H9 (cell line): ENCODE measurements around the gene MAGEB17. TPM values are rescaled to one million over a fixed set of nuclear protein-coding genes. Genes with fewer than 3 reads are reported as not detected.

Source experiments
- DNase-seq: peaks from one replicate; pipeline ENCODE4 v3.0.0-alpha.2; 2017
- H2AFZ ChIP-seq: one replicate; pipeline ENCODE4 v1.6.1; 2013; ENCODE audit warnings: mild to moderate bottlenecking, low read length, control low read depth, moderate library complexity
- H2AK5ac ChIP-seq: 2 replicates; pipeline ENCODE4 v1.6.1; 2013; ENCODE audit warnings: low read length, control low read depth, mixed read lengths; ENCODE audit not compliant: insufficient read length
- H2BK120ac ChIP-seq: one replicate; pipeline ENCODE4 v1.6.1; 2013; ENCODE audit warnings: low read depth, mild to moderate bottlenecking, low read length, control low read depth, inconsistent platforms; ENCODE audit not compliant: poor library complexity, severe bottlenecking
- H2BK12ac ChIP-seq: 2 replicates; pipeline ENCODE4 v1.6.1; 2013; ENCODE audit warnings: low read length, control low read depth, mixed read lengths, low read depth; ENCODE audit not compliant: insufficient read length
- H2BK15ac ChIP-seq: 2 replicates; pipeline ENCODE4 v1.6.1; 2013; ENCODE audit warnings: low read depth, low read length, control low read depth
- H2BK20ac ChIP-seq: one replicate; pipeline ENCODE4 v1.6.1; 2013; ENCODE audit warnings: low read depth, mild to moderate bottlenecking, low read length, control low read depth, inconsistent platforms; ENCODE audit not compliant: poor library complexity, severe bottlenecking
- H2BK5ac ChIP-seq: 2 replicates; pipeline ENCODE4 v1.6.1; 2013; ENCODE audit warnings: low read length, control low read depth, mixed read lengths; ENCODE audit not compliant: insufficient read length
- H3K14ac ChIP-seq: 2 replicates; pipeline ENCODE4 v1.6.1; 2013; ENCODE audit warnings: low read length, control low read depth; ENCODE audit not compliant: insufficient read depth
- H3K18ac ChIP-seq: 2 replicates; pipeline ENCODE4 v1.6.1; 2013; ENCODE audit warnings: low read depth, mild to moderate bottlenecking, mixed read lengths, low read length, control low read depth; ENCODE audit not compliant: insufficient read length
- H3K23ac ChIP-seq: 2 replicates; pipeline ENCODE4 v1.6.1; 2013; ENCODE audit warnings: low read length, control low read depth, mixed read lengths, low read depth; ENCODE audit not compliant: insufficient read length
- H3K23me2 ChIP-seq: 2 replicates; pipeline ENCODE4 v1.6.1; 2013; ENCODE audit warnings: low read depth, mild to moderate bottlenecking, mixed read lengths, low read length, control low read depth; ENCODE audit not compliant: insufficient read length, poor library complexity, severe bottlenecking
- H3K27ac ChIP-seq: 2 replicates; pipeline ENCODE4 v1.5.1; 2013; ENCODE audit warnings: low read length, control low read depth, mixed read lengths, low read depth; ENCODE audit not compliant: insufficient read length
- H3K27me3 ChIP-seq: 2 replicates; pipeline ENCODE4 v1.6.1; 2013; ENCODE audit warnings: low read length, control low read depth, inconsistent platforms; ENCODE audit not compliant: insufficient read depth
- H3K4ac ChIP-seq: 2 replicates; pipeline ENCODE4 v1.6.1; 2013; ENCODE audit warnings: low read depth, mild to moderate bottlenecking, control low read depth, inconsistent platforms, low read length, moderate library complexity
- H3K4me1 ChIP-seq: 2 replicates; pipeline ENCODE4 v1.6.1; 2013; ENCODE audit warnings: low read length, control low read depth, inconsistent platforms; ENCODE audit not compliant: insufficient read depth
- H3K4me2 ChIP-seq: 2 replicates; pipeline ENCODE4 v1.6.1; 2013; ENCODE audit warnings: low read length, control low read depth, mixed read lengths; ENCODE audit not compliant: insufficient read length, insufficient read depth
- H3K56ac ChIP-seq: 2 replicates; pipeline ENCODE4 v1.6.1; 2013; ENCODE audit warnings: low read depth, mild to moderate bottlenecking, mixed read lengths, low read length, control low read depth; ENCODE audit not compliant: insufficient read length
- H3K79me1 ChIP-seq: 2 replicates; pipeline ENCODE4 v1.6.1; 2013; ENCODE audit warnings: low read depth, mild to moderate bottlenecking, moderate library complexity, low read length, control low read depth, inconsistent platforms; ENCODE audit not compliant: insufficient read depth, poor library complexity, severe bottlenecking
- H3K79me2 ChIP-seq: 2 replicates; pipeline ENCODE4 v1.6.1; 2013; ENCODE audit warnings: low read length, control low read depth, inconsistent platforms; ENCODE audit not compliant: insufficient read depth
- H3K9ac ChIP-seq: 2 replicates; pipeline ENCODE4 v1.6.1; 2013; ENCODE audit warnings: low read length, control low read depth, mixed read lengths; ENCODE audit not compliant: insufficient read length; ENCODE audit errors: extremely low read depth
- H3K9me3 ChIP-seq: one replicate; pipeline ENCODE4 v1.6.1; 2013; ENCODE audit warnings: low read depth, low read length, inconsistent platforms; ENCODE audit not compliant: control insufficient read depth
- H3T11ph ChIP-seq: one replicate; pipeline ENCODE4 v1.6.1; 2013; ENCODE audit warnings: mild to moderate bottlenecking, low read length, control low read depth, inconsistent platforms
- H4K20me1 ChIP-seq: one replicate; pipeline ENCODE4 v1.6.1; 2013; ENCODE audit not compliant: control insufficient read depth, insufficient read length, insufficient read depth
- H4K5ac ChIP-seq: 2 replicates; pipeline ENCODE4 v1.6.1; 2013; ENCODE audit warnings: low read depth, mild to moderate bottlenecking, mixed read lengths, low read length, control low read depth; ENCODE audit not compliant: insufficient read length
- H4K8ac ChIP-seq: replicated peaks from 2 replicates; pipeline ENCODE4 v1.6.1; 2013; ENCODE audit warnings: low read length, control low read depth, mixed read lengths, low read depth; ENCODE audit not compliant: insufficient read length
- H4K91ac ChIP-seq: 2 replicates; pipeline ENCODE4 v1.6.1; 2013; ENCODE audit warnings: low read depth, mild to moderate bottlenecking, moderate library complexity, mixed read lengths, low read length, control low read depth; ENCODE audit not compliant: insufficient read length
- H3K27ac Mint-ChIP-seq, 3 experiments: 2 replicates in 2 of 3; 3 replicates in 1 of 3; pipeline ENCODE4 v1.8.0; 2020 to 2021; ENCODE audit warnings: mixed read lengths in 3 of 3, mild to moderate bottlenecking in 1 of 3, moderate library complexity in 1 of 3
- H3K27me3 Mint-ChIP-seq: 2 replicates; pipeline ENCODE4 v1.8.0; 2021; ENCODE audit warnings: low read depth, mild to moderate bottlenecking, moderate library complexity, mixed read lengths
- H3K36me3 Mint-ChIP-seq, 3 experiments: 2 replicates in 2 of 3; 3 replicates in 1 of 3; pipeline ENCODE4 v1.8.0; 2020 to 2021; ENCODE audit warnings: low read depth in 3 of 3, mixed read lengths in 3 of 3; ENCODE audit not compliant: insufficient read depth in 1 of 3
- H3K4me1 Mint-ChIP-seq, 2 experiments: 2 replicates each; pipeline ENCODE4 v1.8.0; 2020; ENCODE audit warnings: mixed read lengths in 2 of 2
- H3K4me3 Mint-ChIP-seq, 2 experiments: 2 replicates in 1 of 2; 3 replicates in 1 of 2; pipeline ENCODE4 v1.8.0; 2020 to 2021; ENCODE audit warnings: mild to moderate bottlenecking in 2 of 2, mixed read lengths in 2 of 2, moderate library complexity in 1 of 2
- H3K9me3 Mint-ChIP-seq, 2 experiments: 2 replicates in 1 of 2; 3 replicates in 1 of 2; pipeline ENCODE4 v1.8.0; 2020; ENCODE audit warnings: mild to moderate bottlenecking in 2 of 2, mixed read lengths in 2 of 2, moderate library complexity in 1 of 2
- whole genome bisulfite sequencing: extraction: QIAGEN DNeasy Blood & Tissue Kit; methylation state at CpG from one replicate; pipeline ENCODE4 v1.1.7; 2013; ENCODE audit warnings: missing lambda C conversion rate, low lambda C conversion rate, mixed read lengths; ENCODE audit not compliant: insufficient read length; ENCODE audit errors: extremely low coverage; 5-methylcytosine and 5-hydroxymethylcytosine counted together
- total RNA-seq: library from RNA; stranded (reverse); gene quantifications from 2 replicates; pipeline ENCODE4 v1.2.1, GENCODE V29; 2021
- TF ChIP-seq, protein P1 (sequence below): fragments of 200-600 bp; sonication (generic); conservative IDR thresholded peaks from 3 replicates; pipeline ENCODE4 v1.8.0; 2021; ENCODE audit warnings: antibody characterized with exemption, mild to moderate bottlenecking

Gene MAGEB17
- total RNA-seq, 1 experiment from 2014 or later = 0.74 TPM

DNA sequence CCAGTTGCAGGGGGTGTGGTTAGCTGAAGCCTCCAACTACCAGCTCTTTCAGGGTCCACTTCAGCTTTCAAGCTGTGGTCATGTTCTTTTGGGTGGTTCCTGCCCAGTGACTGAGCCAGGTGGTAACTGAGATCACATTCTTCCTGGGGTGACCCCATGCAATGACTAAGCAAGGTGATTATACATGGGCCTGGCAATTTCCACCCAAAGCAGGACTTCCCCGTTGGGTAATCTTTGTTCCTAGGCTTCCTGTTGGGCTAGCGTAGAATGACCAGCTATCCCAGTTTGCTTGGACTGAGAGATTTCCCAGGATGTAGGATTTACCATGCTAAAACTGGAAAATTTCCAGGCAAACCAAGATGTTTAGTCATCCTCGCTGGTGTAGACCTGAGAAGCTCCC lies 18.4 kb upstream of the MAGEB17 start:
- no peak overlapping the region for H3K4me3 Mint-ChIP-seq
- H3K27me3 Mint-ChIP-seq = no peaks in the 10 kb centered on the region
- H2AFZ ChIP-seq = no peak overlapping the region
- H3K4ac ChIP-seq = no peak overlapping the region
- H2AK5ac ChIP-seq = no peak overlapping the region
- H3K4me2 ChIP-seq = no peak overlapping the region
- H3K56ac ChIP-seq = no peak overlapping the region
- H3T11ph ChIP-seq = no peak overlapping the region
- H4K8ac ChIP-seq = no peak overlapping the region
- H4K5ac ChIP-seq = no peak overlapping the region
- no peak overlapping the region for H2BK5ac ChIP-seq
- H3K9me3 Mint-ChIP-seq = peaks cover 4 to 8% of the 10 kb centered on the region in 2 experiments; a peak in 3 of 5 replicates
- DNase-seq = no peak
- H3K4me1 Mint-ChIP-seq = peaks cover 7 to 9% of the 10 kb centered on the region in 2 experiments; a peak in 3 of 4 replicates
- H2BK15ac ChIP-seq = no peak overlapping the region
- H3K14ac ChIP-seq = no peak overlapping the region
- no peaks in the 10 kb centered on the region for H3K9me3 ChIP-seq
- H3K23me2 ChIP-seq = no peaks in the 10 kb centered on the region
- no peak overlapping the region for H2BK12ac ChIP-seq
- H2BK20ac ChIP-seq = no peak overlapping the region
- H3K79me1 ChIP-seq = peaks cover 6% of the 10 kb centered on the region
- no peak overlapping the region for H3K9ac ChIP-seq
- TF ChIP-seq, protein P1, sequence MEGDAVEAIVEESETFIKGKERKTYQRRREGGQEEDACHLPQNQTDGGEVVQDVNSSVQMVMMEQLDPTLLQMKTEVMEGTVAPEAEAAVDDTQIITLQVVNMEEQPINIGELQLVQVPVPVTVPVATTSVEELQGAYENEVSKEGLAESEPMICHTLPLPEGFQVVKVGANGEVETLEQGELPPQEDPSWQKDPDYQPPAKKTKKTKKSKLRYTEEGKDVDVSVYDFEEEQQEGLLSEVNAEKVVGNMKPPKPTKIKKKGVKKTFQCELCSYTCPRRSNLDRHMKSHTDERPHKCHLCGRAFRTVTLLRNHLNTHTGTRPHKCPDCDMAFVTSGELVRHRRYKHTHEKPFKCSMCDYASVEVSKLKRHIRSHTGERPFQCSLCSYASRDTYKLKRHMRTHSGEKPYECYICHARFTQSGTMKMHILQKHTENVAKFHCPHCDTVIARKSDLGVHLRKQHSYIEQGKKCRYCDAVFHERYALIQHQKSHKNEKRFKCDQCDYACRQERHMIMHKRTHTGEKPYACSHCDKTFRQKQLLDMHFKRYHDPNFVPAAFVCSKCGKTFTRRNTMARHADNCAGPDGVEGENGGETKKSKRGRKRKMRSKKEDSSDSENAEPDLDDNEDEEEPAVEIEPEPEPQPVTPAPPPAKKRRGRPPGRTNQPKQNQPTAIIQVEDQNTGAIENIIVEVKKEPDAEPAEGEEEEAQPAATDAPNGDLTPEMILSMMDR = no peak
- H3K27ac ChIP-seq = no peak overlapping the region
- no peak overlapping the region for H2BK120ac ChIP-seq
- H3K27me3 ChIP-seq = no peaks in the 10 kb centered on the region
- peak overlapping the region in 1 of 3 experiments; percentile 71; a peak in 1 of 7 replicates for H3K27ac Mint-ChIP-seq
- H3K23ac ChIP-seq = no peak overlapping the region
- H3K36me3 Mint-ChIP-seq = peaks cover 28 to 75% (median 63%) of the 10 kb centered on the region in 3 experiments
- H3K18ac ChIP-seq = no peak overlapping the region
- no CpG with 5 or more reads among the region's 3 CpGs for WGBS
- no peaks in the 10 kb centered on the region for H4K20me1 ChIP-seq
- no peak overlapping the region for H4K91ac ChIP-seq
- H3K4me1 ChIP-seq = peaks cover 3% of the 10 kb centered on the region; the same call in 1 of the 2 replicates
- peaks cover 16% of the 10 kb centered on the region; the same call in 1 of the 2 replicates for H3K79me2 ChIP-seq
